NCI-H510A (cell line): ENCODE data around the gene MYEOV.

Experiments used
- DNase-seq: peaks from one replicate; lab custom pipeline; 2025; lab: John Stamatoyannopoulos, UW

MYEOV gene

GRCh38 chr11:69317401-69318092 lies 23.6 kb downstream of the MYEOV start:
- no peak for DNase-seq

- DNase-seq = no peak
Measured at GRCh38 chr11:69318093-69318420, 24.1 kb downstream of the MYEOV start.

- no peak for DNase-seq
Measured at GRCh38 chr11:69319255-69320106, 25.5 kb downstream of the MYEOV start.

GRCh38 chr11:69320326-69320725 lies 26.4 kb downstream of the MYEOV start:
- DNase-seq = no peak

- DNase-seq = no peak
Measured at GRCh38 chr11:69320756-69321741, 27.1 kb downstream of the MYEOV start.

- DNase-seq = no peak
Measured at GRCh38 chr11:69321877-69322361, 28.0 kb downstream of the MYEOV start.

- DNase-seq = no peak
Measured at GRCh38 chr11:69325446-69325845, 31.5 kb downstream of the MYEOV start.

GRCh38 chr11:69326622-69327219 lies 32.8 kb downstream of the MYEOV start:
- DNase-seq = no peak

GRCh38 chr11:69327741-69328191 lies 33.8 kb downstream of the MYEOV start:
- no peak for DNase-seq

- no peak for DNase-seq
Measured at GRCh38 chr11:69328231-69328630, 34.3 kb downstream of the MYEOV start.

GRCh38 chr11:69329581-69329980 lies 35.6 kb downstream of the MYEOV start:
- no peak for DNase-seq

- DNase-seq = no peak
Measured at GRCh38 chr11:69330330-69330729, 36.4 kb downstream of the MYEOV start.

- DNase-seq = no peak
Measured at GRCh38 chr11:69333149-69333710, 39.3 kb downstream of the MYEOV start.

- DNase-seq = no peak
Measured at GRCh38 chr11:69333879-69334278, 39.9 kb downstream of the MYEOV start.

- DNase-seq = no peak
Measured at GRCh38 chr11:69335007-69335780, 41.2 kb downstream of the MYEOV start.

- DNase-seq = no peak
Measured at GRCh38 chr11:69335781-69336405, 41.9 kb downstream of the MYEOV start.

GRCh38 chr11:69337211-69337721 lies 43.3 kb downstream of the MYEOV start:
- DNase-seq = peak; percentile 19

- DNase-seq = no peak
Measured at GRCh38 chr11:69339041-69339733, 45.2 kb downstream of the MYEOV start.

- no peak for DNase-seq
Measured at GRCh38 chr11:69339983-69340565, 46.1 kb downstream of the MYEOV start.
